Stimulated activated CD4-positive, alpha-beta T cell treated with anti-CD3 and anti-CD28 coated beads, Interleukin-2, amount 100 ng/mL, for 24 hours (primary cell): ENCODE results near the gene DELE1.

Experiments
- DNase-seq, 2 donors: peaks; one replicate each; pipeline ENCODE4 v3.0.0-alpha.2; 2020

Gene DELE1, protein sequence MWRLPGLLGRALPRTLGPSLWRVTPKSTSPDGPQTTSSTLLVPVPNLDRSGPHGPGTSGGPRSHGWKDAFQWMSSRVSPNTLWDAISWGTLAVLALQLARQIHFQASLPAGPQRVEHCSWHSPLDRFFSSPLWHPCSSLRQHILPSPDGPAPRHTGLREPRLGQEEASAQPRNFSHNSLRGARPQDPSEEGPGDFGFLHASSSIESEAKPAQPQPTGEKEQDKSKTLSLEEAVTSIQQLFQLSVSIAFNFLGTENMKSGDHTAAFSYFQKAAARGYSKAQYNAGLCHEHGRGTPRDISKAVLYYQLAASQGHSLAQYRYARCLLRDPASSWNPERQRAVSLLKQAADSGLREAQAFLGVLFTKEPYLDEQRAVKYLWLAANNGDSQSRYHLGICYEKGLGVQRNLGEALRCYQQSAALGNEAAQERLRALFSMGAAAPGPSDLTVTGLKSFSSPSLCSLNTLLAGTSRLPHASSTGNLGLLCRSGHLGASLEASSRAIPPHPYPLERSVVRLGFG

DNA sequence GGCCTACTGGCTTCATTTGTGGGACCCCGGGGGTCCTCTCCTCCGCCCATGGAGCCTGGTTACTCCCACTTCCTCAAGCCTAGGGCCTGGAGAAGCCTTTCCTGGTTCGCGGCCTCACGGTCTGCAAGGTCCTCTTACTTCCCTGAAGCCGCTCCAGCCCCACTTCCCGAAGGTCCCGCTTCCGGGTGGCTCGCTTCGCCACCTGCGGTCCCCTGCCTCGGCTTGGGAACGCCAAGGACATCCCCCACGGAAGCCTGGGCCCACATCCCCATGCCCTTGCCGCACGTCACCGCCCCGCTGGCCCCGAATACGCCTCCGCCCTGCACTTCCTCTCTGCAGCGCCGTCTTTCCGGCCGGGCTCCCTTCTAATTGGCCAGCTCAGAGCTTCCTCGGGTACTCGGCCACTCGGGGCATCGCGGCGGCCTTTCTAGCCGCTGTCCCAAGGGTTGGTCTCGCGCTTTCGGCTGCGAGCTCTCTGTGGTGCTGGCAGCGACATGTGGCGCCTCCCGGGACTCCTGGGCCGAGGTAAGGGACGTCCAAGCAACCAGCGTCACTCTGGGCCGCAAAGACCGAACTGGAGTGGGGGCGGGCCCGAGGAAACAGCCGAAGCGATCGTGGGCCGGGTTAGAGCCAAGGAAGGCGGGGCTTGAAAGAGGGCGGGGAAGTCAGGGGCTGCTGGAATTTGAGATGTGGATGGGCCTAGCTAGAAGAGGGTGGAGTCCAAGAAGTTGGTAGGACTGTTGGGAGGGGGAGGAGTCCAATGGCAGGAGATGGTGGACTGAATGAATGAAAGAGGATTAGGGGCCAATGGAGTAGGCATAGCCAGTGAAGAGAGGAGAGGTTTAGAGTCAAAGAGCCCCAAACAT is at the start of gene DELE1:
Gene DELE1 (plus strand): TSS at position 424 of the 866 bp plus-strand sequence. CDS start 71 bp downstream, at position 495.
- peak; percentile 92 to 99 for DNase-seq

DNA sequence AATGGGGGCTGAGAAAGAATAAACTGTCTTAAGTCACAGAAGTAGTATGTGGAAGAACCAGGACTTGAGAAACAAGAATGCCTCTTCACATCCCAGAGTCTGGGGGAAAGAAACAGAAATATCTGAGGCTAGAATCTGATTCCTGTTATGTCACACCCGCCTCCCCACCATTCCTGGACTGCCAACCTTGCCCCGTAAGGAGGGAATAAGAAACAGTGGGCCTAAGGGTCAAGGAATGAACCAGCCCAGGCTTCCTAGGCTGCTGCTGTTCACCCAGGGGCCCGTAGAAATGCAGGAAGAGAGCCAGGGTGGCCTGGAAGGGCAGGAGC is 49.8 kb upstream of the DELE1 start:
- DNase-seq, result no peak

DNA sequence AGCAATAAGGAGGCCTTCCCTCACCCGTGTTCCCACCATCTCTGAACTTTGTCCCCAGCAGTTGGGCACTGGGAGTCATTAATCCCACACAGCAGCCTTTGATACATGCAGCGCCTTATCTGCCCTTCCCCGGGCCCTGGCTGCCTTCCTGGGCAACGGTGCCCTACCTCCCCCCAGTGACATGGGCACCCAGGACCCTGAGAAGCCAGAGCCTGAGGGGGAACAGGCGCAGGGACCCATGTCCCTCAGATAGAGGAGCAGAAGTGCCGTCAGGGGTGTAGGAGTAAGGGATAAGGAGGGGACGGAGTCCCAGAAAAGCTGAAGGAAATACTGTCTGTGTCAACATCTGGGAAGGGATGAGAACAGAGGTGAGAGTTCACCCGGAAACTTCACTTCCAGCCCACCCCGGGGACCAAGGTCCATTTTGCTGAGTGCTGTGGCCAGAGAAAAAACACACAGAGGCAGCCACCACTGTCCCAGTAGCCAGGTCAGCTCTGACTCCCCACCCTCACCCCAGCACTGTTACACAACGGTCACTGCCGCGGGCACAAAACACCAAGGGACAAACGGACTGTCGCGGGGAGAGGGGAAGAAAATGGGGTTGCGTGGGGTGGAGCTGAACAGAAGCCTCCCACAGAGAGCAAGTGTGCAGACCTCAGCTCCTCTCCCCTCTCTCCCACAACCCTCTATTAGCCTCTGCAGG is 49.3 kb upstream of the DELE1 start:
- DNase-seq, result no peak

DNA sequence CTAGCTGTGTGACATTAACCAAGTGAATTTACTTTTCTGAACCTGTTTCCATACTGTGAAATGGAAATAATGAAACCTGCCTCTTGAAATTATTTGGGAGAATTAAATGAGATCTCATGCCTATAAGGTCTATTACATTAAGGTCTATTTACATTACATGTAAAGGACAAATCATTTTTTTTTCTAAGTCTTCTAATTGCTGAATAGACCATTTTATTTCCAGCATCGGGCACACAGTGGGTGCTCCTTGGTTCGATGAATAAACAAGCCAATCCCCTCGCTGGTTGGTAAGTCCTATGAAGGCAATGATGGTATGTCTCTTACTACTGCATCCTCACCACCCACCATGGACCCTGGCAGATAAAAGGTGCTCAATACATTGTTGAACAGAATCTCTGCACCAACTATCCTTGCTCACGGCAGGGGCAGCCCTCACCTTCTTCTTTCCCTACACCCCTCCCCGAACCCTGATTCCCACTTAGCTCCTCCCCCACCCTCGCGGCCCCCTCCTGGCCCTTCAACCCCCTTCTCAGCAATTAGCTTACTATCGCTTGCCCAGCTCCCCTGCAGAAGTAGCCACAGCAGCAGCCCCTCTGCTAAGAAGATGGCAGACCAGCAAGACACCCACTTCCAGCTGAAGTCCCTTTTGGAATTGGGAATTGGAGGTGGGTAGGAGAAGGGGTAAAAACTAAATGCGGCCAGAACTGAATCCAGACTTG is 48.5 kb upstream of the DELE1 start:
- no peak for DNase-seq

DNA sequence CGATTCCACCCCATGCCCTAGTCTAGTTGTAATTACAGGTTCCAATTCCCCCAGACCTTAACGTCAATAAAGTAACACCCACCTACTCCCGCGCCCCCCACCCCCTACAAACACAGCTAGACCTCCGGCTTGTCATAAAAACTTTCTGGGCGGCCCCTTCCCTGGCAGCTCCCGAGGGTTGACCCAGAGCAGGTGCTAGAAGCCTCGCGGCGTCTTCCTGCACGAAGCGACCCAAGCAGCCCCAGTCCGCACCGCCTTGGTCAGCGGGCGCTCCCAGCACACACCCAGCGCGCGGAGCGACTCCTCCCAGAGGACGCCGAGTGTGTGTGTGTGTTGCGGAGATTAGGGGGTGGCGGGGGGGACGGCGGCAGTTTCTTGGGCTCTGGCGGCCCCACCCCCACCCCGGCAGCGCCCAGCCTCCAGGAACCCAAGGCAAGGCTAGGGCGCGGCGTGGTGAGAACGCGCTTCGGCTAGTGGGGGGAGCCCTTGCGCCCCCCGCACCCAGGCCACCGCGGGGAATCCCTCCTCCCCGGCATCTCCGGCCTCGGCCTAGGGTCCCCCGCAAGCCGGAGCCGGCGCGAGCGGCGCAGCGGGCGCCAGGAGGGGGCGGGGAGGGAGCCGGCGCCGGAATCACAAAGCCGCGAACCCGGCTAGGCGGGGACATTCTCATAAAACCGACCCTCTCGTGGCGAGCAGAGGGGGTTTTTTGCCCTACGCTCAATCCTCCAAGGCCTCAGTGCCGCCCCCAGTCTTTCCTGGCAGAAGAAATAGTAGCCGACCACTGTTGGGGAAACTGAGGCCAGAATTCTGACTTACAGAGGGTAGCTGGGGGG is 47.7 kb upstream of the DELE1 start:
- DNase-seq, result peak in 1 of 2 donors; percentile 15

DNA sequence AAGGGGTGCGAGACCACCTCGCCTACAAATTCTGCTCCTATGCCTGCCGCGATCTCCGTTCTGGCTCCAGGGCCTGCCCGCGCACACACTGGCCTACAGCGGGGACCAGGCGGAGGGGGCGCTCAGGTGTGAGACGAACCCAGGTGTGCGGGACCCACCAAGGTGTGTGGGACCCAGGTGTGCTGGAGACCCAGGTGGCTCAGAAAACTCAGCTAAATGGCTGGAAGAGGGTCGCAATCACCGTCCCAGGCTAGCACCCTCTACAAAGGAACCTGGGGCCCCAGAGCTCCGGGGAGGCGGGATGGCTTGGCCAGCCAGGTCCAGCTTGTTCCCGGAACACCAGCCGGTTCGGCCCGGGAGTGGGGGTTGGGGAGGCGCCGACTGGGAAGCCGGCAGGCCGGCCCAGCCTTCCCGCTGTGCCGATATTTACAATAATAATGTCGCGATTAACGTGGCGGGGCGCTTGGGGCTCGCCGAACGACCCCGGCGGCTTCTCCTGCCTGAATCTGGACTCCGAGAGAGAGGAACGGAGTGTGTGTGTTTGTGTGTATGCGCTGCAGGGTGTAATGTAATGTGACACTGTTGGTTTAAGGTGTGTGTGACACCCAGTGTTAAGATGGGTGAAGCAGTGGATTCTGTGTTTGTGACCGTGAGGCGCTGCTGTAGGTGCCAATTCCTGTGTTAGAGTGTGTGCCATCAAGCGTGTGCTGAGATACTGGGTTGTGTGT is 46.9 kb upstream of the DELE1 start:
- DNase-seq, result peak in 1 of 2 donors; percentile 12

DNA sequence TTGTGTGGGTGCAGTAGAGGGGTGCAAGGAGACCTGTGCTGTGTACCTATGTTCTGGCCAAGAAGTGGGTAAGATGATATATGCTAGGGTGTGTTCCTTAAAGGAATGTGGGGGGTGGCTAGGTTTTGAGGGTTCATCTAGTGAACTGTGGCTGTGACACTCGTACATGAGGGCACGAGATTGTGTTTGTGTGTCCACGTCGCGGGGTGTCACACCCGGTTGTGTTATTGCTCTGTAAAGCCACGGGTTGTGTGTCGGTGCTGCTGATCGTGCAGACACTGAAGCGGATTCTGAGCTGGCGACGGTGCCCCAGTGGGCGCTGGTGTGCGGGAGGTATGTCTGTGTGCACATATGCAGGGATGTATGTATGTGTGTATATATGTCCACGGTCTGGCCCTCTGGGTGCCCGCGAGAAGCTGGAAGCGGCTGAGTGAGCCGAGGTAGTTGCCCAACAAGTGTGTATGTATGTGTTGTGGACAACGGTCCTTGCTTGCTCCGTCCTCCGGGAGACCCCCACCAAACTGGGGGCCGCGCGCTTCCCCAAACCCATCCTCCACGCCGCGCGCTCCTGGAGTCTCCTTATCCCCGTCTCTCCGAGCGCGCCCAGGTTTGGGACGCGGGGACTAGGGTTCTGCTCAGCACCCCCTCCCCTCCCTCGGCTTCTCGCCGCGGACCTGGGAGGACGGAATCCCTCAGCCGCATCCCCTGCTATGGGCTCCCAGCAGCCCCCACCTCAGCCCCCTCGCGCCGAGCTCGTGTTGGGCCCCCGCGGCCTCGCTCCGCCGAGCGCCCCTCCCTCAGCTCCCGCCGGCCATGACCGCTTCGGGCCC is 46.1 kb upstream of the DELE1 start:
- peak; percentile 31 to 46 for DNase-seq

DNA sequence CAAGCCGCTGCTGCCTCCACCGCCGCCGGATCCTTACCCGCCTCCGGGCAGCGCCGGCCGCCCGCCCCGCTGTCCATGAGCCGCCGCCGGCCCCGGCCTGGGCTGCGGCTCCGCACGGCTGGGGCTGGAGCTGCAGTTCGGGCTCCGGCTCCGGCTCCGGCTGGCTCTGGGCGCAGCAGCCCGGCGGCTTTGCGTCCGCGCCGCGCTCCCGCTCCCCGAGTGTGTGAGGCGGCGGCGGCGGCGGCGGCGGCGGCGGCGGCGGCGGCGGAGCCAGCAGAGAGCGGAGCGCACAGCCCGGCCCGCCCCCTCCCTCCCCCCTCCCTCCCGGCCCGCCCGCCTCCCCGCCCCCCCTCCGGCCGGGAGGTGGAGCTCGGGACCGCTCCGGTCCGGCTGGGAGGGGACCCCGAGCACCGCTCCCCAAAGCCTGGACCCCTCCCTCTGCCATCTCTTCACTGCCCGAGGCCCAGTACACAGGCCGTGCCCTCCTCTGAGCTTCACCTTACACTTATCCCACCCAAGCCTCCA is 45.4 kb upstream of the DELE1 start, which contains the start of gene PCDH1:
Gene PCDH1 (minus strand): TSS at position 225 of the 525 bp plus-strand sequence. CDS start 148 bp downstream, at position 77.
- peak in 1 of 2 donors; percentile 41 for DNase-seq

DNA sequence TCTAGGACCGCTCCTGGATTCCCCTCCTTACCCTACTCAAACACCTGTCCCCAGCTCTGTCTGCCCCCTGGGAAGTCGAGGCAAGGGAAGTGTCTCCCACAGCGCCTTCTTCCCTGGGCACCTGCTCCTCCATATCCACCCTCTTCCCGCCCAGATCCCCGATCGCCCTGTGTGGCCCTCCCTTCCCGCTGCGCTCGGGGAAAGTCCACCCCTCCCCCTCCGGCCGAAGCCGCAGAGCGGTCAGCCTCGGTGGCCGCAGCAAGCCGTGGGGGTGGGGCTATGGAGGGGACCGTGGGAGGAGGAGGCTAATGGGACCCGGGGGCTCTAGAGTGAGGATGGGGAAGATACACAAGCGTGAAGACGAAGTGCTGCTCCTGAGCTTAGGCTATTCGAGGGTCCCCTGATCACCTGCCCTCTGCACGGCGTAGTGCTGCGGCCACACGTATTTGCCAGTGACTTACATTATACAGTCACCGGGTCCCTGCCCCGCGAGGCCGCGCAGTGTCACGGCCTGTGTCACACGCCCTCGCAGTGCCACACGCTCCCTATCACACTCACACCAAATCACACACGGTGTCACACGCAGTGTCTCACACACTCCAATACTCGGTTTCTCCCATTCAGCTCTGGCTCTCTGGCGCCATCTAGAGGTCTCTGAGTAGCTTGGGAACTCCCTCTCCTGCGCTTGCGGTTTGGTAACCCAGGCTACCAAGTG is 44.8 kb upstream of the DELE1 start:
- peak; percentile 86 to 89 for DNase-seq

DNA sequence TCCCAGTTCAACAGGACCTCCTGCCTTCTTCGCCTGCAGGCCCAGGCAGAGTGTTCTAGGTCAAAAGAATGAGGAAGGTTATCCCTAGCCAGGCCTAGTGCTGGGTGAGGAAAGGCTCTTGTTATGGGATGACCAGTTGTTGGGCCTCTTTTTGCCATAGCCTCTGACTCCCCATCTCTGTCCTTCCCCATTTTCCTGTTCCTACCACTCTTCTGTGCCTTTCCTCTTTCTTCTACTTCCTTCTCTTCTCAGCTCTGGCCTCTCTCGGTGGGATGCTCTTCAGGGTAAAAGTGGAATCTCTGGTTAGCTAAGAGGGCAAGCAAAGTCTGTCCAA is 44.3 kb upstream of the DELE1 start:
- no peak for DNase-seq

DNA sequence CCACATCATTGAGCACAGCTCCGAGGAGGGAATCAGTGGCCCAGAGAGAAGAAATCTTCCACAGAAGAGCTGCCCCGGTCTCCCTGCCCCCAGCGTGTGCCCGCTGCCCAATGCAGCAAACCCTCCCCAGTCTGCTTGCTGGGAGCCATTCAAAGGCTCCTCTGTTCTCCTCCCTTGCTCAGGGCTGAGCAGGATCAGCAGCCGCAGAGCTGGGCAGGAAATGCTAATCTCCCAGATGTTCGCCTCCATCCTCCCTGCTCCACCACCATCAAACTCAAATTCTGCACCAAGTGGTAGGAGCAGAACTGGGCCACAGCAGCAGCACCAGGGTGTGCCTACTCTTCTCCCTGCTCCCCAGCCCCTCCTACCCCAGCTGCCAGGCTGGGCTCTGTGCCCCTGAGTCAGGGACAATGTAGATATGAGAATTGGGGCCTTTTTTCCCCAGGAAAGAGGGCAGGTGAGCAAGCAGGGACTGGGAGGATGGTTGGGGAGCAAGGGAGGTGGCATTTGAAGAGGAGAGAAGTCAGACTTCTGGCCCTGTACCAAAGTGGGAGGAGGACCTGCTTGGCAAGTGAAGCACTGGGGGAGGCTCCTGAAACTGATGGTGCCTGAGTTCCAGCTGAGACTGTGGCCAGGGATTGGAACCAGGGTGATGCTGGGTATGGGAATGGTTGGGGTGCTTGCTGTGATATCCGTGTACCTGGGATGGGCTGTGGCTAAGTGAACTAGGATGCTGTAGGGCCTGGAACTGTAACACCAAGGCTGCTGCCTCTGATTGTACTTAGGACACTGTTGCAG is 43.5 kb upstream of the DELE1 start:
- no peak for DNase-seq

DNA sequence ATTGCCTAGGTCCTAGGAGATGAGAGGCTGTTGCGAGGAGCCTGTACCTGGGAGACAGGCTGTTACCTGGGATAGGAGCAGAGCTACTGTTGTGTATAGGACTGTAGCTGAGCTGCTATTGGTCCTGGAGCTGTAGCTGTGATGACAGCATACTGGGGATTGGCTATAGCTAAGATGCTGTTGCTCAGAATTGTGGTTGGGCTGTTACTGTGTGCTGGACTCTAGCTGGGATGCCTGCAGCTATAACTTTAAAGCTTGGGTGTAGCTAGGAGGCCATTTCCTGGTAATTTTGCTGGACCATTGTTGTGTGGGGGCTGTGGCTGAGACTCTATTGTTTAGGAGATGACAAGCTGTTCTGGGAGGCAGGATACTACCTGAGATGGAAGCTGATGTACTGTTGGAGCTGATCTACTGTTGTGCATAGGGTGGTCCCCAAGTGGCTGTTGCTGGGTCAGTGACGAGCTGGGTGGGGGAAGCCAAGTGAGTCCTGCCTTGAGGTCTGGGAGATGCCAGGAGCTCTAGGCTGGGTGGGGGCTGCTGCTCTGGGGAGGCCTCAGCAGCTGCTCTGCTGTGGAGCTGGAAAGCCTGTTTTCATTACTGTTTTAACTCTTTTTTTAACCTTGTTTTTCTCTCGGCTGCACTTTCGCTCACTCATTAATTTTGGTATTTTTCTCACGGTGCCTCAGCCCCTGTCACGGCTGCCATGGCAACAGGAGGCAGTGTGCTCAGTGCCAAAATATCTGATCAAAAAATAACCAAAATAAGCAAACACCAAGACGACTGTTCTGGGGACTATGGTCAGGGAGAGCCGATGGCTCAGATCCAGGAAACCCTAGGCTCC is 42.5 kb upstream of the DELE1 start:
- DNase-seq, result no peak

DNA sequence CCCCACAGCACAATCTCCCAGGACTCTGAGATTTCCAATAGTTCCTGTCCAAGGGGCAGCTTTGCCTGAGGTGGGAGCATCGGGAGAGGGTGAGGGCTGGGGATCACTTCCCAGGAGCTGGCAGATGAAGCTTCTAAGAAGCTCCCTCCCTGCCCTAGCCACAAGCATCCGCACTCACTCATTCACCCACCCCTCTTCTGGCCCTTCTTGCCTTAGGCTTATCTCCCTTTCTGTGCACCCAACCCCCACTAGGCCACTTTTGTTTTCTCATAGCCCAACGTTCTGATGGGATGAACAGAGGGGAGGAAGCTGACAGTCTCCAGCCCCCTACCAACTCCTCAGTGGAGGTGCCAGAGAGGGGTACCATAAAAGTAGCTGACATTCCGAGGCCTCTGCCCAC is 41.8 kb upstream of the DELE1 start:
- DNase-seq, result no peak

DNA sequence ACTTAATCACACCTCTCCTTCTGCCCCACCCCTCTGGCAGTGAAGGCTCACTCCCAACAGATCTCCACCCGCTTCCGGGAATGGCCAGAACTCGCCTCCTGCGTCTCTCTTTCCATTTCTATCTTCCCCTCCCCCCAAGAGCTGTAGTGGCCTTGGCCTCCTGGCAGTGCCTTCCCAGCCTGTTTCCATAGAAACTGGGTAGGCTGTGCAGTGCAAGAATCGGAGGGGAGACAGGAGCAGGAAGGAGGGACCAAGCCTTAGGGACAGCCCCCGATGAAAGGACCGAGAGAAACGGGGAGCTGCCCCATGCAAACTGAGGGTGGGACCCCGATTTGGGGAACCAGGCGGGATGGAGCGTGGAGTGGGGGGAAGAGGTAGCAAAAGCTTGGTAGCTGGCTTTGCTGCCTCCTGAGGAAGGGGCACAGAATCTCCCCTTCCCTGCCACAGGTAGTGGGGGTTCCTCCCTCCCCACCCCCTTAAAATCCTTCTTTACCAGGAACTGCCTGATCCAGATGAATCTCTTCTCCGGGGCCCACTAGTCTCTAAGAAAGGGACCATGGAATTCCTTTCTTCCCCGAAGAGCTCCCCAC is 41.0 kb upstream of the DELE1 start:
- no peak for DNase-seq

DNA sequence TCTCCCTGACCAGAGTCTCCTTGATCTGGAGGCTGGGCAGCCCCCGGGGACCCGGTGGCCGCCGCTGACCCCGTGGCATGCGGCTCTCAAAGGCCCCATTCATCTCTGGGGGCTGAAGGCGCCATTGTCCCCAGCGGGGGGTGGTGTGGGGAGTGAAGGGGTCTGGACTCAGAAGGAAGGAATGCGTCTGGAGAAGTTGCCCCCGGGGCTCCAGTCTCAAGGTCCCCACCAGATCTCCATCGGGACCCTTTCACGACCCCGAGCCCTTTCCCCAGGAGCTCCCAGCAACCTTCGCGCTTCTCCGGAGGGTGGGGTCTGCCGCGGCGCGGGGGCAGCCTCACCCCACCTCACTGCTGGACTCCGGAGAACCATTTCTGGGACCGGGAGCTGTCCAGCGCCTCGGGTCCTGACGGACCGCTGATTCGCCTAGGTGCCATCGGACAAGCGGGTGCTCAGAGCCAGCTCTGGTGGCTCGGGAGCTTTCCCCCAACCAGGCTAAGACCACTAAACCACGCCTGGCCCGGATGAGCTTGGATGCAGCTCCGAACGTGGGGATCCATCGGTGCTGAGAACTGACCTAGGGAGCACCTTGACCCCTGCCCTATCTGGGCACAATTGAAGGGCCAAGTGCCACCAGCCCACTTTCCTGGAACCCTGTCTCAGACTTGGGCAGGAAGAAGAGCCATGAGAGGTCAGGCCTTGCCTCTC is 40.3 kb upstream of the DELE1 start:
- peak in 1 of 2 donors; percentile 38 for DNase-seq

DNA sequence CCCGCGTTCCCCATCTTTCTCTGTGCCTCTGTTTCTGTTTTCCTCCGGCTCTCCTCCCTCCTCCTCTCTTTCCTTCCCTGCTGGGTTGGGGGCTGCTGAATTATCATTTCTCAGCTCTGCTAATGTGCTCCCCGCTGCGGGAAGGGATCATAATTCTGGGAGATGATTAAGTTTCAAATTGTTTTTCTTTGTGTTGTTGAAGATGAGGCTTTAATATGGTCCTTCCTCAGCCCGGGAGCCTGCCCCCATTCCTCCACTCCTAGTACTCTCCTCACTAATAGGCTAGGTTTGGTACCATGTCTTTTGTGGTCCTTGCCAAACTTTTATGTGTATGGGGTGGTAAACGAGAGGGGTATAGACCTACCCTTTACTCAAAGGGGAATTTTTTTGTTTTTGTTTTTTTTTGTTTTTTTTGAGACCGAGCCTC is 39.8 kb upstream of the DELE1 start:
- no peak for DNase-seq
